HepG2 (cell line): ENCODE results near the gene RNASE2. TPM values are rescaled to one million over a fixed set of nuclear protein-coding genes. Genes with fewer than 3 reads are reported as not detected.
"Not testable (repeated sequence)": the region's sequence is repeated elsewhere in the genome, so short reads cannot be mapped to it uniquely, and the experiment has no call there.

Source experiments
- BORCS8-MEF2B ChIP-seq: sonication (generic); formaldehyde crosslinking; IDR thresholded peaks from 2 replicates; pipeline ENCODE4 v1.8.0; 2022; ENCODE audit warnings: mild to moderate bottlenecking, missing genetic modification reagents
- FOXA3 ChIP-seq: IDR thresholded peaks from 2 replicates; pipeline ENCODE4 v1.6.1; 2016; ENCODE audit warnings: missing genetic modification reagents, missing compliant biosample characterization
- HMGXB4 ChIP-seq, 2 experiments: sonication (generic) in 1 of 2; formaldehyde crosslinking in 1 of 2; IDR thresholded peaks; 2 replicates each; pipeline versions ENCODE4 v1.4.0 to v1.6.1; 2018 to 2020; ENCODE audit warnings: missing genetic modification reagents in 2 of 2, borderline replicate concordance in 1 of 2, low read depth in 1 of 2, mild to moderate bottlenecking in 1 of 2, missing biosample characterization in 1 of 2
- HOMEZ ChIP-seq: IDR thresholded peaks from 2 replicates; pipeline ENCODE4 v1.6.1; 2016; ENCODE audit warnings: low read depth
- HOXA3 ChIP-seq: sonication (generic); formaldehyde crosslinking; IDR thresholded peaks from 2 replicates; pipeline ENCODE4 v1.5.0; 2020; ENCODE audit warnings: missing genetic modification reagents
- KDM2A ChIP-seq: sonication (generic); formaldehyde crosslinking; IDR thresholded peaks from 2 replicates; pipeline ENCODE4 v1.4.0; 2020; ENCODE audit warnings: low read depth, missing genetic modification reagents, borderline replicate concordance
- NR2C2 ChIP-seq: sonication (generic); formaldehyde crosslinking; IDR thresholded peaks from 2 replicates; pipeline ENCODE4 v1.4.0; 2020; ENCODE audit warnings: missing genetic modification reagents, mild to moderate bottlenecking, moderate library complexity, borderline replicate concordance
- NR2F6 ChIP-seq, 2 experiments: IDR thresholded peaks; 2 replicates each; pipeline ENCODE4 v1.6.1; 2016; ENCODE audit warnings: antibody characterized with exemption in 1 of 2, mild to moderate bottlenecking in 1 of 2
- POGZ ChIP-seq: sonication (generic); formaldehyde crosslinking; IDR thresholded peaks from 2 replicates; pipeline ENCODE4 v1.4.0; 2020; ENCODE audit warnings: mild to moderate bottlenecking, missing genetic modification reagents
- SALL1 ChIP-seq: sonication (generic); formaldehyde crosslinking; IDR thresholded peaks from 2 replicates; pipeline ENCODE4 v1.8.0; 2022; ENCODE audit warnings: mild to moderate bottlenecking, missing genetic modification reagents
- SOX6 ChIP-seq, 2 experiments: fragments of 450-650 bp in 1 of 2; sonication (generic) in 1 of 2; formaldehyde crosslinking in 1 of 2; IDR thresholded peaks; 2 replicates each; pipeline versions ENCODE4 v1.4.0 to v1.6.1; 2017 to 2020; ENCODE audit warnings: antibody characterized with exemption in 1 of 2, mild to moderate bottlenecking in 1 of 2, missing genetic modification reagents in 1 of 2
- TAF1 ChIP-seq: sonication (generic); formaldehyde crosslinking; IDR thresholded peaks from 2 replicates; pipeline ENCODE4 v1.4.0; 2020; ENCODE audit warnings: missing genetic modification reagents
- THAP9 ChIP-seq: sonication (generic); formaldehyde crosslinking; IDR thresholded peaks from 2 replicates; pipeline ENCODE4; 2020; ENCODE audit warnings: missing genetic modification reagents, mild to moderate bottlenecking, borderline replicate concordance
- YY1 ChIP-seq: IDR thresholded peaks from 2 replicates; pipeline ENCODE4 v1.6.1; 2011; ENCODE audit warnings: low read length, low read depth, moderate library complexity, mild to moderate bottlenecking; ENCODE audit not compliant: insufficient read depth, insufficient replicate concordance
- ZNF280B ChIP-seq: sonication (generic); formaldehyde crosslinking; IDR thresholded peaks from 2 replicates; pipeline ENCODE4 v1.5.0; 2020; ENCODE audit warnings: missing genetic modification reagents, mild to moderate bottlenecking, borderline replicate concordance
- ZNF292 ChIP-seq: sonication (generic); formaldehyde crosslinking; IDR thresholded peaks from 2 replicates; pipeline ENCODE4 v1.8.1; 2022; ENCODE audit warnings: mild to moderate bottlenecking, low read depth, missing genetic modification reagents, borderline replicate concordance
- ZNF644 ChIP-seq: IDR thresholded peaks from 2 replicates; pipeline ENCODE4 v1.6.1; 2016; ENCODE audit warnings: low read depth
- polyA plus RNA-seq, 8 experiments: library from polyadenylated mRNA; depleted of rRNA in 3 of 8; stranded (reverse) in 7 of 8; unstranded in 1 of 8; fragments of >200 nt; fragmentation: Illumina TruSeq in 4 of 8; extraction: Trizol in 4 of 8; gene quantifications; 2 replicates each; pipeline versions ENCODE4 v1.2.1 to v1.2.3, GENCODE V29; 2011 to 2016; ENCODE audit warnings: low read depth in 4 of 8, missing spikeins in 1 of 8, mixed read lengths in 1 of 8; ENCODE audit not compliant: insufficient read depth in 1 of 8
- total RNA-seq, 5 experiments: library from RNA; depleted of rRNA; stranded (reverse); fragments of >200 nt; fragmentation: Illumina TruSeq; extraction: Trizol; gene quantifications; 2 replicates each; pipeline ENCODE4 v1.2.3, GENCODE V29; 2016; ENCODE audit warnings: low read depth in 1 of 5
- TF ChIP-seq, protein P1 (sequence below): IDR thresholded peaks from 2 replicates; pipeline ENCODE4 v1.6.1; 2016; ENCODE audit warnings: mild to moderate bottlenecking

The RNASE2 gene
- total and polyA plus RNA-seq, 2 of the 13 experiments (the other 11 are each of a cell fraction or from before 2014, with no cell fraction given) = 0.69 TPM; not detected in 1

DNA sequence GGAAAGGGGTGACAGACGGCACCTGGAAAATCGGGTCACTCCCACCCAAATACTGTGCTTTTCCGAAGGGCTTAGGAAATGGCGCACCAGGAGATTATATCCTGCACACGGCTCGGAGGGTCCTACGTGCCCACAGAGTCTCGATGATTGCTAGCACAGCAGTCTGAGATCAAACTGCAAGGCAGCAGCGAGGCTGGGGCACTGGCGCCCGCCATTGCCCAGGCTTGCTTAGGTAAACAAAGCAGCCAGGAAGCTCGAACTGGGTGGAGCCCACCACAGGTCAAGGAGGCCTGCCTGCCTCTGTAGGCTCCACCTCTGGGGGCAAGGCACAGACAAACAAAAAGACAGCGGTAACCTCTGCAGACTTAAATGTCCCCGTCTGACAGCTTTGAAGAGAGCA, 44.5 kb upstream of the RNASE2 start (continued):
- TF ChIP-seq ZNF280B (CRISPR knock-in tag) = 0 out of 2 replicates have a peak, but pooled peaks have one; percentile 36
- 0 out of 2 replicates have a peak, but pooled peaks have one; percentile 36 for TF ChIP-seq POGZ (CRISPR knock-in tag)
- TF ChIP-seq SALL1 (CRISPR knock-in tag) = 0 out of 2 replicates have a peak, but pooled peaks have one; percentile 7
- TF ChIP-seq HOXA3 (CRISPR knock-in tag) = peak; percentile 37; the same call in 1 of the 2 replicates
- TF ChIP-seq KDM2A = peak; percentile 23; the same call in 1 of the 2 replicates
- TF ChIP-seq NR2C2 (CRISPR knock-in tag) = peak; percentile 32; the same call in 1 of the 2 replicates
- 0 out of 2 replicates have a peak, but pooled peaks have one; percentile 58 for TF ChIP-seq BORCS8-MEF2B (CRISPR knock-in tag)
- TF ChIP-seq ZNF644 (CRISPR knock-in tag) = 0 out of 2 replicates have a peak, but pooled peaks have one; percentile 31
- peak; percentile 38; the same call in 1 of the 2 replicates for TF ChIP-seq TAF1
- not testable (repeated sequence) for TF ChIP-seq NR2F6, SOX6 (IDR thresholded peaks at IDR 0.05)
- 0 out of 2 replicates have a peak, but pooled peaks have one; percentile 27 for TF ChIP-seq NR2F6 (CRISPR knock-in tag; IDR thresholded peaks at IDR 0.05)
- peak; percentile 58; the same call in 1 of the 2 replicates for TF ChIP-seq THAP9 (CRISPR knock-in tag)
- 0 out of 4 replicates have a peak, but pooled peaks of 1 of the 2 experiments have one; percentile 23 for TF ChIP-seq HMGXB4 (CRISPR knock-in tag; IDR thresholded peaks at IDR 0.05; ENCODE audit: borderline replicate concordance in 1 of 2, low read depth in 1 of 2)
- peak; percentile 54 for TF ChIP-seq YY1
- 0 out of 2 replicates have a peak, but pooled peaks have one; percentile 34 for TF ChIP-seq HOMEZ (CRISPR knock-in tag)
- peak; percentile 75 for TF ChIP-seq FOXA3
- TF ChIP-seq SOX6 (CRISPR knock-in tag; IDR thresholded peaks at IDR 0.05) = peak; percentile 23; the same call in 1 of the 2 replicates
- TF ChIP-seq, protein P1, sequence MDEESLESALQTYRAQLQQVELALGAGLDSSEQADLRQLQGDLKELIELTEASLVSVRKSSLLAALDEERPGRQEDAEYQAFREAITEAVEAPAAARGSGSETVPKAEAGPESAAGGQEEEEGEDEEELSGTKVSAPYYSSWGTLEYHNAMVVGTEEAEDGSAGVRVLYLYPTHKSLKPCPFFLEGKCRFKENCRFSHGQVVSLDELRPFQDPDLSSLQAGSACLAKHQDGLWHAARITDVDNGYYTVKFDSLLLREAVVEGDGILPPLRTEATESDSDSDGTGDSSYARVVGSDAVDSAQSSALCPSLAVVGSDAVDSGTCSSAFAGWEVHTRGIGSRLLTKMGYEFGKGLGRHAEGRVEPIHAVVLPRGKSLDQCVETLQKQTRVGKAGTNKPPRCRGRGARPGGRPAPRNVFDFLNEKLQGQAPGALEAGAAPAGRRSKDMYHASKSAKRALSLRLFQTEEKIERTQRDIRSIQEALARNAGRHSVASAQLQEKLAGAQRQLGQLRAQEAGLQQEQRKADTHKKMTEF = peak; percentile 21; the same call in 1 of the 2 replicates
- 0 out of 2 replicates have a peak, but pooled peaks have one; percentile 16 for TF ChIP-seq ZNF292 (CRISPR knock-in tag)
